OCI-LY7 (cell line): ENCODE measurements around the gene ATF6B.

Source experiments
- EZH2phosphoT487 ChIP-seq: fragments of 200-600 bp; sonication (generic); IDR thresholded peaks from 2 replicates; pipeline ENCODE4 v1.6.1; 2018; ENCODE audit warnings: low read depth, borderline replicate concordance, mild to moderate bottlenecking, mixed run types, antibody characterized with exemption, low read length, moderate library complexity, mixed read lengths
- TF ChIP-seq, protein P1 (sequence below): fragments of 200-600 bp; sonication (generic); conservative IDR thresholded peaks from 2 replicates; pipeline ENCODE4 v1.5.1; 2014; ENCODE audit warnings: mild to moderate bottlenecking, antibody characterized with exemption, low read length, moderate library complexity, mixed read lengths

DNA sequence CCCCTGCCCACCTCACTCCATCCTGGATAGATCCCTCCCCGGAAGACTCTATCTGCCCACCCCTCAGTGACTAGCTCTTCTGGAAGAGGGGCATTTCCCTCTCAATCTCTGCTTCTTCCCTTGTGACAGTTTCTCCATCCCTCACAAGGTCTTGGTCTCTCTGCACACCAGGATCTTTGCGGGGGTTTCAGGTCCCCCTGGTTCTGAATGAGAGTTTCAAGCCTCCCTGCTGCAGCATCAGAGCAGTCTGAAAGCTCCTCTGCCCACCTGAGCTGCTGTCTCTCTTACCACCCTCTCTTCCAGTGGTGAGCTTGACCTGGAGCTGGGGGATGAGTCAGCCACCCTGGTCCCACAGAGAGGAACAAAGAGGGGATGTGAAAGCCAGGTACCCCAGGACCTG lies 43.3 kb downstream of the ATF6B start:
- TF ChIP-seq EZH2phosphoT487 = no peak
- TF ChIP-seq, protein P1, sequence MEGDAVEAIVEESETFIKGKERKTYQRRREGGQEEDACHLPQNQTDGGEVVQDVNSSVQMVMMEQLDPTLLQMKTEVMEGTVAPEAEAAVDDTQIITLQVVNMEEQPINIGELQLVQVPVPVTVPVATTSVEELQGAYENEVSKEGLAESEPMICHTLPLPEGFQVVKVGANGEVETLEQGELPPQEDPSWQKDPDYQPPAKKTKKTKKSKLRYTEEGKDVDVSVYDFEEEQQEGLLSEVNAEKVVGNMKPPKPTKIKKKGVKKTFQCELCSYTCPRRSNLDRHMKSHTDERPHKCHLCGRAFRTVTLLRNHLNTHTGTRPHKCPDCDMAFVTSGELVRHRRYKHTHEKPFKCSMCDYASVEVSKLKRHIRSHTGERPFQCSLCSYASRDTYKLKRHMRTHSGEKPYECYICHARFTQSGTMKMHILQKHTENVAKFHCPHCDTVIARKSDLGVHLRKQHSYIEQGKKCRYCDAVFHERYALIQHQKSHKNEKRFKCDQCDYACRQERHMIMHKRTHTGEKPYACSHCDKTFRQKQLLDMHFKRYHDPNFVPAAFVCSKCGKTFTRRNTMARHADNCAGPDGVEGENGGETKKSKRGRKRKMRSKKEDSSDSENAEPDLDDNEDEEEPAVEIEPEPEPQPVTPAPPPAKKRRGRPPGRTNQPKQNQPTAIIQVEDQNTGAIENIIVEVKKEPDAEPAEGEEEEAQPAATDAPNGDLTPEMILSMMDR = no peak
